Midbrain (tissue), 1 donor: ENCODE data around the gene SLC38A3.

Experiments used
- DNase-seq: peaks from one replicate; lab custom pipeline; 2025; lab: John Stamatoyannopoulos, UW

SLC38A3 gene

GRCh38 chr3:50269460-50269859 is 64.4 kb downstream of the SLC38A3 start:
- no peak for DNase-seq

GRCh38 chr3:50269977-50270413 is 64.9 kb downstream of the SLC38A3 start:
- DNase-seq, result no peak

GRCh38 chr3:50270422-50271224 is 65.6 kb downstream of the SLC38A3 start:
- DNase-seq, result no peak
